B cell (primary cell): Measurements from ENCODE around the gene HSPB9. TPM values are rescaled to one million over a fixed set of nuclear protein-coding genes. Genes with fewer than 3 reads are reported as not detected.

Experiments
- ATAC-seq: fragments of 200-7000 bp; cut with Tn5 transposase; one replicate; pipeline ENCODE4 v1.10.0; 2021; ENCODE audit warnings: low read depth, mild to moderate bottlenecking, moderate number of reproducible peaks, moderate library complexity
- CTCF ChIA-PET: fragments of 350-600 bp; sonication (Branson Sonifier 250); formaldehyde crosslinking; loops from one replicate; lab custom pipeline; 2021; ENCODE audit warnings: antibody characterized with exemption, inconsistent platforms; lab: Charles Lee
- POLR2A ChIA-PET: fragments of 350-600 bp; sonication (Branson Sonifier 250); formaldehyde crosslinking; loops from one replicate; lab custom pipeline; 2021; ENCODE audit warnings: antibody characterized with exemption; lab: Charles Lee
- DNase-seq: peaks from one replicate; pipeline ENCODE4 v3.0.0; 2013
- H2AFZ ChIP-seq: 2 replicates; pipeline ENCODE4 v1.6.1; 2012; ENCODE audit warnings: mild to moderate bottlenecking, low read depth, low read length; ENCODE audit not compliant: insufficient read depth, poor library complexity, severe bottlenecking
- H3K27ac ChIP-seq, 2 donors: 1 replicate in 1 of 2; 2 replicates in 1 of 2; pipeline ENCODE4 v1.5.1; 2012 to 2013; ENCODE audit warnings: low read length in 2 of 2, mild to moderate bottlenecking in 2 of 2, moderate library complexity in 1 of 2
- H3K27me3 ChIP-seq, 4 experiments: fragments of 200-600 bp in 1 of 4; sonication (generic) in 1 of 4; replicated peaks in 1 of 4; 1 replicate in 2 of 4; 2 replicates in 2 of 4; pipeline versions ENCODE4 v1.6.1 to v1.7.0; 2013 to 2016; ENCODE audit warnings: low read length in 3 of 4, mild to moderate bottlenecking in 2 of 4, mixed read lengths in 1 of 4, moderate library complexity in 1 of 4; ENCODE audit not compliant: insufficient read depth in 4 of 4, control insufficient read depth in 3 of 4; ENCODE audit errors: control extremely low read depth in 1 of 4
- H3K36me3 ChIP-seq, 2 experiments: replicated peaks in 1 of 2; 1 replicate in 1 of 2; 2 replicates in 1 of 2; pipeline versions ENCODE4 v1.6.1 to v1.7.1; 2013; ENCODE audit warnings: low read length in 1 of 2; ENCODE audit not compliant: insufficient read depth in 2 of 2, control insufficient read depth in 1 of 2; ENCODE audit errors: control extremely low read depth in 1 of 2, extremely low read depth in 1 of 2
- H3K4me1 ChIP-seq, 2 donors: fragments of 200-600 bp in 1 of 2; sonication (generic) in 1 of 2; 1 replicate in 1 of 2; 2 replicates in 1 of 2; pipeline versions ENCODE4 v1.5.1 to v1.6.1; 2013 to 2017; ENCODE audit warnings: low read length in 2 of 2; ENCODE audit not compliant: control insufficient read depth in 2 of 2, insufficient read depth in 2 of 2
- H3K4me2 ChIP-seq: replicated peaks from 2 replicates; pipeline ENCODE3; 2012; ENCODE audit warnings: mild to moderate bottlenecking, low read depth, low read length; ENCODE audit not compliant: poor library complexity, severe bottlenecking
- H3K4me3 ChIP-seq, 5 experiments: fragments of 200-600 bp in 1 of 5; sonication (generic) in 1 of 5; 1 replicate in 3 of 5; 2 replicates in 2 of 5; pipeline versions ENCODE4 v1.5.1 to v1.7.0; 2011 to 2016; ENCODE audit warnings: low read length in 4 of 5, mild to moderate bottlenecking in 4 of 5, low read depth in 2 of 5, control low read depth in 1 of 5, moderate library complexity in 1 of 5; ENCODE audit not compliant: insufficient read depth in 1 of 5; ENCODE audit errors: control extremely low read depth in 1 of 5, extremely low read depth in 1 of 5
- H3K79me2 ChIP-seq: fragments of 200-600 bp; sonication (generic); one replicate; pipeline ENCODE4 v1.6.0; 2016; ENCODE audit warnings: low read length; ENCODE audit not compliant: control insufficient read depth, insufficient read depth
- H3K9ac ChIP-seq: fragments of 200-600 bp; sonication (generic); 2 replicates; pipeline ENCODE4 v1.6.1; 2017; ENCODE audit warnings: mild to moderate bottlenecking, low read length, moderate library complexity
- H3K9me3 ChIP-seq, 3 donors: one replicate each; pipeline versions ENCODE4 v1.6.1 to v1.7.1; 2013; ENCODE audit warnings: low read length in 2 of 3; ENCODE audit not compliant: control insufficient read depth in 2 of 3, insufficient read depth in 1 of 3; ENCODE audit errors: control extremely low read depth in 1 of 3
- H4K20me1 ChIP-seq: 2 replicates; pipeline ENCODE4 v1.6.0; 2012; ENCODE audit warnings: mild to moderate bottlenecking, low read length; ENCODE audit not compliant: insufficient read depth, control insufficient read depth, poor library complexity, severe bottlenecking
- H3K27ac Mint-ChIP-seq: one replicate; pipeline ENCODE4 v1.8.0; 2021; ENCODE audit warnings: mixed read lengths
- H3K27me3 Mint-ChIP-seq: one replicate; pipeline ENCODE4 v1.8.0; 2021; ENCODE audit warnings: mixed read lengths
- H3K4me1 Mint-ChIP-seq: one replicate; pipeline ENCODE4 v1.8.0; 2021; ENCODE audit warnings: mixed read lengths
- H3K4me3 Mint-ChIP-seq: one replicate; pipeline ENCODE4 v1.8.0; 2021; ENCODE audit warnings: mixed read lengths
- H3K9me3 Mint-ChIP-seq: one replicate; pipeline ENCODE4 v1.8.0; 2022; ENCODE audit warnings: mixed read lengths; ENCODE audit not compliant: insufficient read depth
- EZH2 ChIP-seq: IDR thresholded peaks from 2 replicates; pipeline ENCODE4 v1.6.1; 2012; ENCODE audit warnings: borderline replicate concordance, low read depth, mild to moderate bottlenecking, moderate library complexity, low read length; ENCODE audit not compliant: insufficient read depth, poor library complexity, severe bottlenecking
- WGBS: methylation state at CpG from one replicate; pipeline ENCODE4 v1.1.5; 2013; ENCODE audit warnings: missing lambda C conversion rate; ENCODE audit not compliant: insufficient coverage; 5-methylcytosine and 5-hydroxymethylcytosine counted together
- intact Hi-C: fragments of 100-400 bp; cut with micrococcal nuclease; formaldehyde crosslinking; loops from one replicate; pipeline ENCODE4 v1.10.0; 2022
- polyA plus RNA-seq: library from polyadenylated mRNA; depleted of rRNA; stranded (reverse); fragments of >200 nt; gene quantifications from 2 replicates; pipeline ENCODE4 v1.2.3, GENCODE V29; 2012
- total RNA-seq, 2 donors: library from RNA; stranded (reverse); fragments of 120-200 nt in 1 of 2; gene quantifications; 1 replicate in 1 of 2; 2 replicates in 1 of 2; pipeline versions ENCODE4 v1.2.3 to v1.2.4, GENCODE V29; 2013 to 2022
- TF ChIP-seq, protein P1 (sequence below): fragments of 200-600 bp; IDR thresholded peaks from one replicate; pipeline ENCODE4 v1.8.0; 2022; ENCODE audit warnings: antibody characterized with exemption, mild to moderate bottlenecking

The HSPB9 gene
- total and polyA plus RNA-seq, 2 donors (not counting 1 experiment from before 2014, with no cell fraction given) = 0.09 TPM; not detected in 1

DNA sequence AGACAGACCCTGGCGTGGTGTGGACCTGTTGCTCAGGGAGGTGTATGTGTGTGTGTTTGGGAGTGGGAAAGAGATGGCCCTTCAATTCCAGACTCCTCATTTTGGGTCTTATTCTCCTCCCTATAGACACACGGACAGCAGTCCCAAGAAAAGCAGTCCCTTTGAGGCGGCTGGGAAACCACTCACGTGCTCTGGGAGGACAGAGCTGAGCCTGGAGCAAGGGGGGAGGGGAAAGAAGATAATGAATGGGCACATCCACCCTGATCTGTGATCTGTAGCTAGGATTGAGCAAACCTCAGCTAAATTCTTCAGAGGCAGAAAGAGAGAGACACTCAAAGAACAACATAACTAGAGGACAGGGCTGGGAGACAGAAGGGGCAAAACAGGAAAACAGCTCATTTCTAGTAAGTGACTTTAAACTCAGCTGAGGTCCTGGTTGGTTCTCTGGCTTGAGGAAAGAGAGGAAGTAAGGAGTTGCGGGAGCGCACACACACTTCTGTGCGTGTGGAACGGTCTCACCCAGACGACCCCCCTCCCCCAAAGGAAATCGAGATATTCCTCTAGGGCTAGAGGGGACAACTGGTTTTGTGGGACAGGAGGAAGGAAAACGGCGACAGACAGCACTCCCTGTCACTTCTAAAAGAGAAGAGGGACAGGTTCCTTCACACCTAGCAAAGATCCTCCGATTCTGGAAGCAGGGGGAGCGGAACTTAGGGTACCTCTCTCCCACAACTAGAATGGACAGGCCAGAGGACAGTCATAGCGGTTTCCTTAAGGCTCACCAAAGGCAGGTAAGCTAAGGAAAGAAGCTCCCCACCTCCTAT, 31.5 kb downstream of the HSPB9 start:
- Histone ChIP-seq H3K9me3 (peaks cover 0 to 16% (median 0%) of the 10 kb centered on the region in 3 donors), H3K36me3 (peaks cover 1 to 4% of the 10 kb centered on the region in 2 experiments), H3K27ac (peak overlapping the region; percentile 74 to 94), H3K4me2 (peak overlapping the region; percentile 94), H3K27me3 (no peaks in the 10 kb centered on the region), H3K9ac (peak overlapping the region; percentile 99), H3K4me3 (peak overlapping the region; percentile 91 to 100 (median 99)), H4K20me1 (peaks cover 51% of the 10 kb centered on the region), H2AFZ (peak overlapping the region; percentile 86), H3K79me2 (peaks cover 57% of the 10 kb centered on the region), H3K4me1 (peaks cover 14 to 23% of the 10 kb centered on the region in 2 donors)
- no peak for DNase-seq
- peaks cover 34% of the 10 kb centered on the region for H3K4me1 Mint-ChIP-seq
- H3K27me3 Mint-ChIP-seq = no peaks in the 10 kb centered on the region
- ChIA-PET POLR2A (interaction anchor here (0.6 to 1.1 kb wide), 2 partner anchors 42 to 137 kb away, joined by 3 to 6 read pairs; partner anchors contain the start of genes DHX58 and DNAJC7), CTCF (interaction anchor here (1.1 to 2.4 kb wide), 4 partner anchors 30 to 190 kb away, joined by 3 to 8 read pairs (median 5); partner anchors contain the start of gene KAT2A)
- TF ChIP-seq, protein P1, sequence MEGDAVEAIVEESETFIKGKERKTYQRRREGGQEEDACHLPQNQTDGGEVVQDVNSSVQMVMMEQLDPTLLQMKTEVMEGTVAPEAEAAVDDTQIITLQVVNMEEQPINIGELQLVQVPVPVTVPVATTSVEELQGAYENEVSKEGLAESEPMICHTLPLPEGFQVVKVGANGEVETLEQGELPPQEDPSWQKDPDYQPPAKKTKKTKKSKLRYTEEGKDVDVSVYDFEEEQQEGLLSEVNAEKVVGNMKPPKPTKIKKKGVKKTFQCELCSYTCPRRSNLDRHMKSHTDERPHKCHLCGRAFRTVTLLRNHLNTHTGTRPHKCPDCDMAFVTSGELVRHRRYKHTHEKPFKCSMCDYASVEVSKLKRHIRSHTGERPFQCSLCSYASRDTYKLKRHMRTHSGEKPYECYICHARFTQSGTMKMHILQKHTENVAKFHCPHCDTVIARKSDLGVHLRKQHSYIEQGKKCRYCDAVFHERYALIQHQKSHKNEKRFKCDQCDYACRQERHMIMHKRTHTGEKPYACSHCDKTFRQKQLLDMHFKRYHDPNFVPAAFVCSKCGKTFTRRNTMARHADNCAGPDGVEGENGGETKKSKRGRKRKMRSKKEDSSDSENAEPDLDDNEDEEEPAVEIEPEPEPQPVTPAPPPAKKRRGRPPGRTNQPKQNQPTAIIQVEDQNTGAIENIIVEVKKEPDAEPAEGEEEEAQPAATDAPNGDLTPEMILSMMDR = no peak
- no peak for TF ChIP-seq EZH2
- H3K9me3 Mint-ChIP-seq = no peaks in the 10 kb centered on the region
- H3K27ac Mint-ChIP-seq = peak overlapping the region; percentile 96
- H3K4me3 Mint-ChIP-seq = peak overlapping the region; percentile 94
- ATAC-seq = no peak
- WGBS = 0% methylated on average over 2 of the region's 15 CpGs
- intact Hi-C loops = loop anchor here (2.0 kb wide), 2 partner anchors 21 to 27 kb away; partner anchors contain the start of gene KCNH4
